Liver (tissue), 9 donors: ENCODE measurements around the gene DYNC1H1. TPM values are rescaled to one million over a fixed set of nuclear protein-coding genes. Genes with fewer than 3 reads are reported as not detected.

Experiments
- DNase-seq: peaks from one replicate; pipeline ENCODE4 v3.0.0-alpha.2; 2017; ENCODE audit warnings: low spot score
- H3K27ac ChIP-seq, 2 donors: one replicate each; pipeline ENCODE4 v1.7.0; 2013; ENCODE audit warnings: inconsistent platforms in 2 of 2, low read length in 2 of 2, control low read depth in 1 of 2, low read depth in 1 of 2, mild to moderate bottlenecking in 1 of 2
- H3K27me3 ChIP-seq, 4 donors: one replicate each; pipeline versions ENCODE4 v1.6.1 to v1.7.0; 2013; ENCODE audit warnings: low read length in 3 of 4, inconsistent platforms in 1 of 4, mild to moderate bottlenecking in 1 of 4, moderate library complexity in 1 of 4; ENCODE audit not compliant: control insufficient read depth in 4 of 4, insufficient read depth in 4 of 4
- H3K36me3 ChIP-seq, 4 donors: one replicate each; pipeline versions ENCODE4 v1.6.1 to v1.7.0; 2013; ENCODE audit warnings: low read length in 3 of 4, mild to moderate bottlenecking in 3 of 4, low read depth in 1 of 4, moderate library complexity in 1 of 4; ENCODE audit not compliant: control insufficient read depth in 4 of 4, insufficient read depth in 3 of 4
- H3K4me1 ChIP-seq, 4 donors: one replicate each; pipeline versions ENCODE4 v1.6.1 to v1.7.0; 2013; ENCODE audit warnings: low read length in 3 of 4, mild to moderate bottlenecking in 3 of 4, moderate library complexity in 1 of 4; ENCODE audit not compliant: control insufficient read depth in 4 of 4, insufficient read depth in 4 of 4
- H3K4me3 ChIP-seq, 3 donors: one replicate each; pipeline versions ENCODE4 v1.6.1 to v1.7.0; 2013; ENCODE audit warnings: low read length in 3 of 3, control low read depth in 1 of 3, low read depth in 1 of 3, mild to moderate bottlenecking in 1 of 3
- H3K9ac ChIP-seq, 2 donors: one replicate each; pipeline ENCODE4 v1.7.0; 2013; ENCODE audit warnings: low read length in 2 of 2, mild to moderate bottlenecking in 2 of 2, moderate library complexity in 2 of 2, control low read depth in 1 of 2, low read depth in 1 of 2
- H3K9me3 ChIP-seq, 4 donors: one replicate each; pipeline versions ENCODE4 v1.6.1 to v1.7.0; 2013; ENCODE audit warnings: low read length in 3 of 4; ENCODE audit not compliant: control insufficient read depth in 4 of 4
- EGR1 ChIP-seq, 2 donors: IDR thresholded peaks; 2 replicates each; pipeline ENCODE4 v1.6.1; 2016 to 2018; ENCODE audit warnings: antibody characterized with exemption in 2 of 2, low read depth in 2 of 2
- FOXA1 ChIP-seq: IDR thresholded peaks from 2 replicates; pipeline ENCODE4 v1.6.1; 2016; ENCODE audit warnings: antibody characterized with exemption
- FOXA2 ChIP-seq: IDR thresholded peaks from 2 replicates; pipeline ENCODE4 v1.6.1; 2016; ENCODE audit warnings: antibody characterized with exemption
- GABPA ChIP-seq, 2 donors: IDR thresholded peaks in 1 of 2; conservative IDR thresholded peaks in 1 of 2; 2 replicates each; pipeline ENCODE4 v1.6.1; 2016; ENCODE audit warnings: antibody characterized with exemption in 2 of 2, mild to moderate bottlenecking in 1 of 2, moderate library complexity in 1 of 2
- HNF4A ChIP-seq, 2 donors: conservative IDR thresholded peaks; 2 replicates each; pipeline ENCODE4 v1.6.1; 2016; ENCODE audit warnings: antibody characterized with exemption in 2 of 2, mild to moderate bottlenecking in 2 of 2
- HNF4G ChIP-seq: IDR thresholded peaks from 2 replicates; pipeline ENCODE4 v1.6.1; 2016; ENCODE audit warnings: antibody characterized with exemption
- JUND ChIP-seq, 2 donors: IDR thresholded peaks; 2 replicates each; pipeline ENCODE4 v1.6.1; 2016; ENCODE audit warnings: antibody characterized with exemption in 2 of 2
- NR2F2 ChIP-seq: IDR thresholded peaks from 2 replicates; pipeline ENCODE4 v1.6.1; 2016; ENCODE audit warnings: antibody characterized with exemption
- RXRA ChIP-seq, 2 donors: IDR thresholded peaks; 2 replicates each; pipeline ENCODE4 v1.6.1; 2017 to 2018; ENCODE audit warnings: antibody characterized with exemption in 2 of 2, mild to moderate bottlenecking in 1 of 2
- SP1 ChIP-seq: IDR thresholded peaks from 2 replicates; pipeline ENCODE4 v1.6.1; 2018; ENCODE audit warnings: antibody characterized with exemption, mild to moderate bottlenecking
- TAF1 ChIP-seq: conservative IDR thresholded peaks from 2 replicates; pipeline ENCODE4 v1.6.1; 2016; ENCODE audit warnings: antibody characterized with exemption, mild to moderate bottlenecking
- YY1 ChIP-seq: IDR thresholded peaks from 2 replicates; pipeline ENCODE4 v1.6.1; 2016; ENCODE audit warnings: antibody characterized with exemption, mild to moderate bottlenecking
- WGBS: extraction: QIAGEN DNeasy Blood & Tissue Kit; methylation state at CpG from one replicate; pipeline ENCODE4 v1.1.7; 2013; 5-methylcytosine and 5-hydroxymethylcytosine counted together
- polyA plus RNA-seq, 2 donors: library from polyadenylated mRNA; stranded (reverse) in 1 of 2; unstranded in 1 of 2; fragments of 200-250 nt in 1 of 2; fragments of >200 nt in 1 of 2; fragmentation: Nextera tagmentation in 1 of 2; extraction: Ambion mirVana in 1 of 2; gene quantifications; one replicate each; pipeline versions ENCODE4 v1.2.1 to v1.2.3, GENCODE V29; 2013 to 2015
- total RNA-seq, 2 donors: library from RNA; depleted of rRNA; stranded (reverse); fragments of >200 nt; gene quantifications; one replicate each; pipeline ENCODE4 v1.2.3, GENCODE V29; 2014
- TF ChIP-seq, protein P1 (sequence below): IDR thresholded peaks from 2 replicates; pipeline ENCODE4 v1.6.1; 2016; ENCODE audit warnings: antibody characterized with exemption
- TF ChIP-seq, protein P2 (sequence below): IDR thresholded peaks from 2 replicates; pipeline ENCODE4 v1.6.1; 2016; ENCODE audit warnings: antibody characterized with exemption, mild to moderate bottlenecking
- TF ChIP-seq, protein P3 (sequence below): fragments of 150-350 bp; IDR thresholded peaks from 2 replicates; pipeline ENCODE4 v1.5.1; 2017; ENCODE audit warnings: improper control_type of control experiment, low read depth, low read length; ENCODE audit not compliant: missing input control
- TF ChIP-seq, protein P4 (sequence below): IDR thresholded peaks from 2 replicates; pipeline ENCODE4 v1.6.1; 2016; ENCODE audit warnings: antibody characterized with exemption
- TF ChIP-seq, protein P5 (sequence below): IDR thresholded peaks from 2 replicates; pipeline ENCODE4 v1.6.1; 2016; ENCODE audit warnings: antibody characterized with exemption
- donor health status: healthy.
- donor health status: healthy.
- donor health status: healthy.
- donor health status: healthy.
- donor health status: healthy.

The DYNC1H1 gene
- total and polyA plus RNA-seq, 4 donors: 50.3 to 201 (median 82.6) TPM

DNA sequence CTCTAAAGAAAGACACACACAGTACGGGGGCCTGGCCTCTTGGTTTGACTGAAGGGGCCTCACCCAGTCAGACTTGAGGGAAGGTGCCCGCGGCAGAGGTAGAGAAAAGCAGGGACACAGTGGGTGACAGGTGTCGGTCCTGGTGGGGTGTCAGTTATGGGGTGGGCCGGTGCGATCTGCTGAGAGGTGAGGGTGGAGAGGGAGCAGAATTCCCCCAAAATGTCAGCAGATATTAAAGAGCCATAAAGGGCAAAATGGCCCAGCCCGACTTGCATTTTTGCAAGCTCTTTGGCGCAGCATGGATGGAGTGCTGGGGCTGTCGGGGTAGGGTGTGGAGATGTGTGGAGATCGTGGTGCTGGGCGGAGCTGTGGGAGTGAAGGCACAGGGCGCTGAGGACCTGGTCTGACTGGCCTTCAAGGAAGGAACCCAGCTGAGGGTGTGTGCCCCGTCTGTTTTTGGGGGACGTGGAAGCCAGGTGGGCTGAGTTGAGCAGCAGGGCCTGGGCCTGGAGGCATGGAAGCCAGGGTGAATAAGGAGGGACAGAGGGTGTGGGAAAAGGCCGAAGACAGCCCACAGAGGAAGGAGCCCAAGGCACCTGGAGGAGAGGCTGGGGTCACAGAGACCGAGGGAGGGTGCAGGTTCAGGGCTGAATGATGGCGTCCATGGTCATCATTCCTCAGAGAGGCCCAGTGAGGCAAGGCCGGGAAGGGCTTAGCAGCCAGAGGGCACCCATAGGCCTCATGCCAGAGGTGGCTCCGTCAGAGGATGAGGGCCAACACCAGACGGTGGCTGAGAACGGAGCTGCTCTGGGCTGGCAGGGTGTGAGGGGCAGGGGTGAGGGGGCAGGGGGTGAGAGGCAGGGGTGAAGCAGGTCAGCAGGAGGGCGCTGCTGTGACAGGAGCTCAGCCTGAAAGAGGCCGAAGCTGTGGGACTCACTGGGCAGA, 48.2 kb upstream of the DYNC1H1 start (continued):
- TF ChIP-seq, protein P1, sequence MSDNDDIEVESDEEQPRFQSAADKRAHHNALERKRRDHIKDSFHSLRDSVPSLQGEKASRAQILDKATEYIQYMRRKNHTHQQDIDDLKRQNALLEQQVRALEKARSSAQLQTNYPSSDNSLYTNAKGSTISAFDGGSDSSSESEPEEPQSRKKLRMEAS: no peak
- TF ChIP-seq YY1 (no peak), JUND (IDR thresholded peaks at IDR 0.05) (no peak), SP1 (no peak), HNF4A (conservative IDR thresholded peaks at IDR 0.05) (no peak), NR2F2 (no peak)

DNA sequence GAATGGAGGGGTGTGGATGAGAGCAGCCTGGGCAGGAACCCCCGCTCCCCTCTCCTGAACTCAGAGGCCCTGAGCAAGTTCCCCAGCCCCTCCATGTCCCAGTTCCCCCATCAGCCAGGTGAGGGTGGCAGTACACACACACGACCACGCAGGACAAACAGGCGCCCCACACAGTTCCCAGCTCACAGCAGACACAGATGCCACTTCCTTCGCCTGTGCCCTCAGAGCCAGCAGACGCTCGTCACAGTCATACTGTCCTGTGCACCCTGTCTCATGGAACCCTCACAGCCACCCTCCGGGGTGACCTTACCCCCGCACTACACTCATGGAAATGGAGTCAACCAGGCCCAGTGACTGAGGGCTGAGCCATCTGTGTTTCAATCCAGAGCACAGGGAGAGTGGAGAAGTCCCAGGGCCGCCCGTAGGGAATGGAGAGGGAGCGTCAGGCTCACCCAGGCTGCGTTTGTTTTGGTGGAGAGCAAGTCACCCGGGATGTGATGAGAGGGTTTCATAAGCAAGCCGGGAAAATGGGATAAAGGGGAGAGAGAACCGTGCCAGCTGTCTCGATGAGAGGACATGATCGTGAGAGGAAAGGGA, 47.5 kb upstream of the DYNC1H1 start:
- 91% methylated on average over 18 of the region's 18 CpGs for WGBS
- no peaks in the 10 kb centered on the region for H3K27me3 ChIP-seq
- peaks cover 6 to 42% (median 21%) of the 10 kb centered on the region in 4 donors for H3K36me3 ChIP-seq

DNA sequence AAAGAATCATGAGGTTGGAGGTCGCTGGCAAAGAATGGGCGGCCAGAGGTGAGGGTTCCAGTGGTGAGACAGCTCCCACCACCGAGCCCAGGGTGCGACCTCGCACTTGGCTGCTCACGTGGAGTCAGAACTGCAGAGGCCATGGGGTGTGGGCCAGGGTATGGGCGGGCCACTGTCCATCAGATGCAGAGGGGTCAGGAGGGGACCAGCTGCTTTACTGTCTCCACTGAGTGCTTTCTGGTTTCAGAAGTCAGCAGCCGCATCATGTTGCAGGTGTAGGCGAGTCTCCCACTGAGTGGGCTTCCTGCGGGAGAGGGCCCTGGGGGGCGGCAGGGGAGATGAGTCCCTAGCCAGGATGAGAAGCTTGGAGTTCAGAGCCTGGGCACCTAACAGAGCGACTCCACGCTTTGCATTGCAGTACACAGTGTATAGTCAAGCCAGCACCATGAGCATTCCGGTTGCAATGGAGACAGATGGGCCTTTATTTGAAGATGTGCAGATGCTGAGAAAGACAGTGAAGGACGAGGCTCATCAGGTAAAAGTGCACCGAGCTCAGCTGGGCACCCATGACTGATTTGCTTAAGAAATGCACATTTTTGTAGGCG, 46.9 kb upstream of the DYNC1H1 start:
- TF ChIP-seq, protein P1: no peak
- no peak for TF ChIP-seq FOXA2
- TF ChIP-seq GABPA (IDR thresholded peaks at IDR 0.05 in 1 of 2, conservative IDR thresholded peaks at IDR 0.05 in 1 of 2): no peak
- TF ChIP-seq TAF1: no peak
- TF ChIP-seq EGR1 (IDR thresholded peaks at IDR 0.05; ENCODE audit: low read depth in 2 of 2): no peak
- no peak for TF ChIP-seq HNF4G
- TF ChIP-seq, protein P2, sequence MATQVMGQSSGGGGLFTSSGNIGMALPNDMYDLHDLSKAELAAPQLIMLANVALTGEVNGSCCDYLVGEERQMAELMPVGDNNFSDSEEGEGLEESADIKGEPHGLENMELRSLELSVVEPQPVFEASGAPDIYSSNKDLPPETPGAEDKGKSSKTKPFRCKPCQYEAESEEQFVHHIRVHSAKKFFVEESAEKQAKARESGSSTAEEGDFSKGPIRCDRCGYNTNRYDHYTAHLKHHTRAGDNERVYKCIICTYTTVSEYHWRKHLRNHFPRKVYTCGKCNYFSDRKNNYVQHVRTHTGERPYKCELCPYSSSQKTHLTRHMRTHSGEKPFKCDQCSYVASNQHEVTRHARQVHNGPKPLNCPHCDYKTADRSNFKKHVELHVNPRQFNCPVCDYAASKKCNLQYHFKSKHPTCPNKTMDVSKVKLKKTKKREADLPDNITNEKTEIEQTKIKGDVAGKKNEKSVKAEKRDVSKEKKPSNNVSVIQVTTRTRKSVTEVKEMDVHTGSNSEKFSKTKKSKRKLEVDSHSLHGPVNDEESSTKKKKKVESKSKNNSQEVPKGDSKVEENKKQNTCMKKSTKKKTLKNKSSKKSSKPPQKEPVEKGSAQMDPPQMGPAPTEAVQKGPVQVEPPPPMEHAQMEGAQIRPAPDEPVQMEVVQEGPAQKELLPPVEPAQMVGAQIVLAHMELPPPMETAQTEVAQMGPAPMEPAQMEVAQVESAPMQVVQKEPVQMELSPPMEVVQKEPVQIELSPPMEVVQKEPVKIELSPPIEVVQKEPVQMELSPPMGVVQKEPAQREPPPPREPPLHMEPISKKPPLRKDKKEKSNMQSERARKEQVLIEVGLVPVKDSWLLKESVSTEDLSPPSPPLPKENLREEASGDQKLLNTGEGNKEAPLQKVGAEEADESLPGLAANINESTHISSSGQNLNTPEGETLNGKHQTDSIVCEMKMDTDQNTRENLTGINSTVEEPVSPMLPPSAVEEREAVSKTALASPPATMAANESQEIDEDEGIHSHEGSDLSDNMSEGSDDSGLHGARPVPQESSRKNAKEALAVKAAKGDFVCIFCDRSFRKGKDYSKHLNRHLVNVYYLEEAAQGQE: no peak
- TF ChIP-seq YY1: no peak
- TF ChIP-seq NR2F2: no peak
- TF ChIP-seq, protein P3, sequence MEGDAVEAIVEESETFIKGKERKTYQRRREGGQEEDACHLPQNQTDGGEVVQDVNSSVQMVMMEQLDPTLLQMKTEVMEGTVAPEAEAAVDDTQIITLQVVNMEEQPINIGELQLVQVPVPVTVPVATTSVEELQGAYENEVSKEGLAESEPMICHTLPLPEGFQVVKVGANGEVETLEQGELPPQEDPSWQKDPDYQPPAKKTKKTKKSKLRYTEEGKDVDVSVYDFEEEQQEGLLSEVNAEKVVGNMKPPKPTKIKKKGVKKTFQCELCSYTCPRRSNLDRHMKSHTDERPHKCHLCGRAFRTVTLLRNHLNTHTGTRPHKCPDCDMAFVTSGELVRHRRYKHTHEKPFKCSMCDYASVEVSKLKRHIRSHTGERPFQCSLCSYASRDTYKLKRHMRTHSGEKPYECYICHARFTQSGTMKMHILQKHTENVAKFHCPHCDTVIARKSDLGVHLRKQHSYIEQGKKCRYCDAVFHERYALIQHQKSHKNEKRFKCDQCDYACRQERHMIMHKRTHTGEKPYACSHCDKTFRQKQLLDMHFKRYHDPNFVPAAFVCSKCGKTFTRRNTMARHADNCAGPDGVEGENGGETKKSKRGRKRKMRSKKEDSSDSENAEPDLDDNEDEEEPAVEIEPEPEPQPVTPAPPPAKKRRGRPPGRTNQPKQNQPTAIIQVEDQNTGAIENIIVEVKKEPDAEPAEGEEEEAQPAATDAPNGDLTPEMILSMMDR: no peak
- TF ChIP-seq, protein P4, sequence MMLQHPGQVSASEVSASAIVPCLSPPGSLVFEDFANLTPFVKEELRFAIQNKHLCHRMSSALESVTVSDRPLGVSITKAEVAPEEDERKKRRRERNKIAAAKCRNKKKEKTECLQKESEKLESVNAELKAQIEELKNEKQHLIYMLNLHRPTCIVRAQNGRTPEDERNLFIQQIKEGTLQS: no peak
- TF ChIP-seq RXRA (IDR thresholded peaks at IDR 0.05): no peak
- no peak for TF ChIP-seq HNF4A (conservative IDR thresholded peaks at IDR 0.05)
- TF ChIP-seq FOXA1: no peak
- no peak for TF ChIP-seq JUND (IDR thresholded peaks at IDR 0.05)
- TF ChIP-seq SP1: no peak
- TF ChIP-seq, protein P5, sequence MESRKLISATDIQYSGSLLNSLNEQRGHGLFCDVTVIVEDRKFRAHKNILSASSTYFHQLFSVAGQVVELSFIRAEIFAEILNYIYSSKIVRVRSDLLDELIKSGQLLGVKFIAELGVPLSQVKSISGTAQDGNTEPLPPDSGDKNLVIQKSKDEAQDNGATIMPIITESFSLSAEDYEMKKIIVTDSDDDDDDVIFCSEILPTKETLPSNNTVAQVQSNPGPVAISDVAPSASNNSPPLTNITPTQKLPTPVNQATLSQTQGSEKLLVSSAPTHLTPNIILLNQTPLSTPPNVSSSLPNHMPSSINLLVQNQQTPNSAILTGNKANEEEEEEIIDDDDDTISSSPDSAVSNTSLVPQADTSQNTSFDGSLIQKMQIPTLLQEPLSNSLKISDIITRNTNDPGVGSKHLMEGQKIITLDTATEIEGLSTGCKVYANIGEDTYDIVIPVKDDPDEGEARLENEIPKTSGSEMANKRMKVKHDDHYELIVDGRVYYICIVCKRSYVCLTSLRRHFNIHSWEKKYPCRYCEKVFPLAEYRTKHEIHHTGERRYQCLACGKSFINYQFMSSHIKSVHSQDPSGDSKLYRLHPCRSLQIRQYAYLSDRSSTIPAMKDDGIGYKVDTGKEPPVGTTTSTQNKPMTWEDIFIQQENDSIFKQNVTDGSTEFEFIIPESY: no peak
- H3K27me3 ChIP-seq: no peaks in the 10 kb centered on the region
- 91% methylated on average over 17 of the region's 17 CpGs for WGBS
- H3K27ac ChIP-seq: no peak overlapping the region
- no peaks in the 10 kb centered on the region for H3K4me1 ChIP-seq
- no peak overlapping the region for H3K9ac ChIP-seq
- no peaks in the 10 kb centered on the region for H3K9me3 ChIP-seq
- peaks cover 6 to 38% (median 21%) of the 10 kb centered on the region in 4 donors for H3K36me3 ChIP-seq
- no peak for DNase-seq
- H3K4me3 ChIP-seq: no peak overlapping the region

More for the DNA sequence above, 47.5 kb upstream of the DYNC1H1 start:
- Histone ChIP-seq H3K9ac (no peak overlapping the region), H3K4me3 (no peak overlapping the region), H3K9me3 (no peaks in the 10 kb centered on the region), H3K27ac (no peak overlapping the region), H3K4me1 (no peaks in the 10 kb centered on the region)
- no peak for DNase-seq
- TF ChIP-seq HNF4G (no peak), JUND (IDR thresholded peaks at IDR 0.05) (no peak), HNF4A (conservative IDR thresholded peaks at IDR 0.05) (no peak), GABPA (IDR thresholded peaks at IDR 0.05 in 1 of 2, conservative IDR thresholded peaks at IDR 0.05 in 1 of 2) (no peak), FOXA1 (no peak), EGR1 (IDR thresholded peaks at IDR 0.05; ENCODE audit: low read depth in 2 of 2) (no peak)
- TF ChIP-seq, protein P4: no peak
